IMR-90 (cell line): ENCODE results near the gene SDC3. TPM values are rescaled to one million over a fixed set of nuclear protein-coding genes. Genes with fewer than 3 reads are reported as not detected.

Experiments
- ATAC-seq: fragments of 200-7000 bp; cut with Tn5 transposase; 2 replicates; pipeline ENCODE4 v1.9.1; 2020; ENCODE audit warnings: low read depth, mild to moderate bottlenecking, moderate library complexity
- BruUV-seq: library from RNA; stranded (reverse); fragments of 400-500 nt; replicated peaks from 2 replicates; lab custom pipeline; 2021; lab: Mats Ljungman, UMichigan
- CTCF ChIA-PET: fragments of 300-600 bp; formaldehyde crosslinking; extraction: SDS; loops from one replicate; lab custom pipeline; 2021; ENCODE audit warnings: antibody characterized with exemption; lab: Yijun Ruan, JAX
- POLR2A ChIA-PET: fragments of 300-600 bp; sonication (Branson Sonifier 250); formaldehyde crosslinking; loops from one replicate; lab custom pipeline; 2022; ENCODE audit warnings: antibody characterized with exemption; ENCODE audit not compliant: unreplicated experiment; lab: Charles Lee
- DNase-seq: peaks from one replicate; pipeline ENCODE4 v3.0.0; 2013
- H2AFZ ChIP-seq: replicated peaks from 2 replicates; pipeline ENCODE3; 2013; ENCODE audit warnings: low read length, mild to moderate bottlenecking; ENCODE audit not compliant: poor library complexity
- H2AK5ac ChIP-seq: 2 replicates; pipeline ENCODE4 v1.6.1; 2013; ENCODE audit warnings: low read depth, low read length, inconsistent platforms
- H2AK9ac ChIP-seq: replicated peaks from 2 replicates; pipeline ENCODE3; 2013; ENCODE audit warnings: mild to moderate bottlenecking, low read depth, low read length, moderate library complexity; ENCODE audit not compliant: poor library complexity
- H2BK120ac ChIP-seq: 2 replicates; pipeline ENCODE4 v1.6.1; 2013; ENCODE audit warnings: low read depth, low read length, inconsistent platforms
- H2BK15ac ChIP-seq: 3 replicates; pipeline ENCODE4 v1.6.1; 2013; ENCODE audit warnings: low read depth, low read length, inconsistent platforms
- H2BK20ac ChIP-seq: 2 replicates; pipeline ENCODE4 v1.6.1; 2013; ENCODE audit warnings: low read depth, mild to moderate bottlenecking, inconsistent platforms, low read length, moderate library complexity
- H2BK5ac ChIP-seq: 2 replicates; pipeline ENCODE4 v1.6.1; 2013; ENCODE audit warnings: mild to moderate bottlenecking, low read depth, low read length, inconsistent platforms; ENCODE audit not compliant: poor library complexity, severe bottlenecking
- H3K14ac ChIP-seq: replicated peaks from 2 replicates; pipeline ENCODE4 v1.6.1; 2013; ENCODE audit warnings: low read depth, low read length, inconsistent platforms
- H3K18ac ChIP-seq: 2 replicates; pipeline ENCODE4 v1.6.1; 2013; ENCODE audit warnings: low read depth, low read length, control low read depth
- H3K23ac ChIP-seq: 2 replicates; pipeline ENCODE4 v1.6.1; 2013; ENCODE audit warnings: low read depth, low read length, inconsistent platforms
- H3K27ac ChIP-seq: 2 replicates; pipeline ENCODE4 v1.5.1; 2013; ENCODE audit warnings: mild to moderate bottlenecking, control low read depth, low read length; ENCODE audit not compliant: insufficient read depth
- H3K27me3 ChIP-seq: 2 replicates; pipeline ENCODE4 v1.6.1; 2013; ENCODE audit warnings: low read length; ENCODE audit not compliant: control insufficient read depth, insufficient read depth
- H3K36me3 ChIP-seq: 2 replicates; pipeline ENCODE4 v1.6.1; 2013; ENCODE audit warnings: low read length, mixed read lengths; ENCODE audit not compliant: control insufficient read depth, insufficient read depth
- H3K4ac ChIP-seq: 2 replicates; pipeline ENCODE4 v1.6.1; 2013; ENCODE audit warnings: low read depth, low read length, inconsistent platforms
- H3K4me1 ChIP-seq: 2 replicates; pipeline ENCODE4 v1.6.1; 2013; ENCODE audit warnings: low read length, mixed read lengths; ENCODE audit not compliant: control insufficient read depth, insufficient read depth
- H3K4me2 ChIP-seq: 2 replicates; pipeline ENCODE4 v1.6.1; 2013; ENCODE audit warnings: low read depth, mild to moderate bottlenecking, control low read depth, low read length, moderate library complexity
- H3K4me3 ChIP-seq: 2 replicates; pipeline ENCODE4 v1.5.1; 2013; ENCODE audit warnings: low read depth, mild to moderate bottlenecking, control low read depth, low read length, moderate library complexity; ENCODE audit not compliant: insufficient read depth
- H3K56ac ChIP-seq: 2 replicates; pipeline ENCODE4 v1.6.1; 2013; ENCODE audit warnings: low read length, inconsistent platforms; ENCODE audit not compliant: insufficient read depth; ENCODE audit errors: extremely low read depth
- H3K79me1 ChIP-seq, 2 experiments: 2 replicates each; pipeline ENCODE4 v1.6.1; 2013; ENCODE audit warnings: low read length in 2 of 2, inconsistent platforms in 1 of 2, low read depth in 1 of 2
- H3K9ac ChIP-seq: 2 replicates; pipeline ENCODE4 v1.6.1; 2013; ENCODE audit warnings: low read depth, low read length, control low read depth
- H3K9me1 ChIP-seq: 2 replicates; pipeline ENCODE4 v1.6.1; 2013; ENCODE audit warnings: low read length, inconsistent platforms; ENCODE audit not compliant: insufficient read depth
- H3K9me3 ChIP-seq: 2 replicates; pipeline ENCODE4 v1.6.1; 2013; ENCODE audit warnings: low read length; ENCODE audit not compliant: control insufficient read depth, insufficient read depth
- H4K20me1 ChIP-seq: 2 replicates; pipeline ENCODE4 v1.6.1; 2013; ENCODE audit warnings: low read length, inconsistent platforms; ENCODE audit not compliant: insufficient read depth
- H4K5ac ChIP-seq: 2 replicates; pipeline ENCODE4 v1.6.1; 2013; ENCODE audit warnings: mild to moderate bottlenecking, low read depth, low read length, control low read depth
- H4K8ac ChIP-seq, 2 experiments: 2 replicates each; pipeline ENCODE4 v1.6.1; 2013; ENCODE audit warnings: low read depth in 2 of 2, low read length in 2 of 2, control low read depth in 1 of 2, inconsistent platforms in 1 of 2
- H4K91ac ChIP-seq: 2 replicates; pipeline ENCODE4 v1.6.1; 2013; ENCODE audit warnings: low read depth, low read length, inconsistent platforms; ENCODE audit not compliant: insufficient read depth
- BHLHE40 ChIP-seq: fragments of 150-350 bp; IDR thresholded peaks from 2 replicates; pipeline ENCODE4 v1.6.1; 2016; ENCODE audit warnings: mild to moderate bottlenecking, low read depth, low read length
- CEBPB ChIP-seq: IDR thresholded peaks from 2 replicates; pipeline ENCODE4 v1.6.1; 2012; ENCODE audit warnings: low read depth, low read length, improper control_type of control experiment
- CHD1 ChIP-seq: IDR thresholded peaks from 2 replicates; pipeline ENCODE4 v1.6.1; 2012; ENCODE audit warnings: low read depth, low read length, improper control_type of control experiment
- CTCF ChIP-seq: conservative IDR thresholded peaks from 2 replicates; pipeline ENCODE4 v1.5.1; 2012; ENCODE audit warnings: mild to moderate bottlenecking, low read depth, low read length, improper control_type of control experiment
- ELK1 ChIP-seq: fragments of 150-350 bp; IDR thresholded peaks from 2 replicates; pipeline ENCODE4 v1.6.1; 2016; ENCODE audit warnings: low read depth, mild to moderate bottlenecking, low read length, moderate library complexity, borderline replicate concordance
- FOS ChIP-seq: fragments of 150-350 bp; IDR thresholded peaks from 2 replicates; pipeline ENCODE4 v1.6.1; 2016; ENCODE audit warnings: low read depth, low read length
- MAFK ChIP-seq: IDR thresholded peaks from 2 replicates; pipeline ENCODE4 v1.6.1; 2012; ENCODE audit warnings: low read depth, low read length, improper control_type of control experiment
- MAZ ChIP-seq: IDR thresholded peaks from 2 replicates; pipeline ENCODE4 v1.6.1; 2012; ENCODE audit warnings: low read depth, mild to moderate bottlenecking, low read length, improper control_type of control experiment, moderate library complexity, borderline replicate concordance
- MXI1 ChIP-seq: IDR thresholded peaks from 2 replicates; pipeline ENCODE4 v1.6.1; 2012; ENCODE audit warnings: low read depth, mild to moderate bottlenecking, low read length, moderate library complexity, borderline replicate concordance
- NFE2L2 ChIP-seq: fragments of 150-350 bp; IDR thresholded peaks from 2 replicates; pipeline ENCODE4 v1.6.1; 2016; ENCODE audit warnings: low read depth, mild to moderate bottlenecking, low read length
- POLR2A ChIP-seq: IDR thresholded peaks from 2 replicates; pipeline ENCODE4 v1.6.1; 2012; ENCODE audit warnings: mild to moderate bottlenecking, low read depth, low read length
- RAD21 ChIP-seq: IDR thresholded peaks from 2 replicates; pipeline ENCODE4 v1.6.1; 2012; ENCODE audit warnings: low read length, improper control_type of control experiment
- RCOR1 ChIP-seq: IDR thresholded peaks from 2 replicates; pipeline ENCODE4 v1.6.1; 2012; ENCODE audit warnings: mild to moderate bottlenecking, low read length, improper control_type of control experiment; ENCODE audit not compliant: insufficient replicate concordance
- RFX5 ChIP-seq: IDR thresholded peaks from 2 replicates; pipeline ENCODE4 v1.8.0; 2012; ENCODE audit warnings: low read depth, mild to moderate bottlenecking, low read length, moderate library complexity
- SMC3 ChIP-seq: fragments of 150-350 bp; IDR thresholded peaks from 2 replicates; pipeline ENCODE4 v1.6.1; 2016; ENCODE audit warnings: low read depth, mild to moderate bottlenecking, antibody characterized with exemption, low read length, moderate library complexity
- USF2 ChIP-seq: fragments of 150-350 bp; IDR thresholded peaks from 2 replicates; pipeline ENCODE4 v1.6.1; 2017; ENCODE audit warnings: mild to moderate bottlenecking, antibody characterized with exemption, low read length, low read depth
- WGBS, 2 experiments: methylation state at CpG; one replicate each; pipeline versions ENCODE4 v1.1.5 to v1.1.7; 2013; ENCODE audit warnings: missing lambda C conversion rate in 2 of 2; ENCODE audit not compliant: insufficient read length in 1 of 2; ENCODE audit errors: extremely low coverage in 2 of 2; 5-methylcytosine and 5-hydroxymethylcytosine counted together
- dilution Hi-C: fragments of 300-500 bp; cut with HindIII; formaldehyde crosslinking; loops from one replicate; pipeline ENCODE4 v1.14.3; 2018; ENCODE audit warnings: low sequenced_read_pairs; ENCODE audit not compliant: unreplicated experiment
- in situ Hi-C: fragments of 300-500 bp; cut with MboI; formaldehyde crosslinking; loops from 3 replicates; pipeline ENCODE4 v1.14.3; 2019; ENCODE audit warnings: low sequenced_read_pairs, inconsistent platforms, mixed read lengths
- intact Hi-C: fragments of 100-400 bp; cut with micrococcal nuclease; formaldehyde crosslinking; loops from 2 replicates; pipeline ENCODE4 v1.10.0; 2022
- polyA plus RNA-seq, 3 experiments: library from polyadenylated mRNA; depleted of rRNA; stranded (reverse); fragments of >200 nt; gene quantifications; 2 replicates each; pipeline ENCODE4 v1.2.3, GENCODE V29; 2012; ENCODE audit warnings: low replicate concordance in 1 of 3
- total RNA-seq: library from RNA; depleted of rRNA; stranded (reverse); fragments of >200 nt; gene quantifications from 2 replicates; pipeline ENCODE4 v1.2.3, GENCODE V29; 2012

The SDC3 gene
- total and polyA plus RNA-seq, 2 of the 4 experiments (the other 2 are of a cell fraction): 13.1 to 71.5 TPM

GRCh38 chr1:30888391-30888790, 20.2 kb downstream of the SDC3 start:
- POLR2A ChIA-PET: no interaction called here
- Histone ChIP-seq H3K9ac (peak overlapping the region; percentile 46), H2BK5ac (peak overlapping the region; percentile 73), H4K91ac (peak overlapping the region; percentile 92), H3K36me3 (no peaks in the 10 kb centered on the region; the same call in 1 of the 2 replicates), H3K9me3 (no peaks in the 10 kb centered on the region), H3K23ac (peak overlapping the region; percentile 74), H3K14ac (peak overlapping the region; percentile 90), H4K20me1 (peaks cover 74% of the 10 kb centered on the region), H2AFZ (peak overlapping the region; percentile 76), H3K4me2 (peak overlapping the region; percentile 54), H2BK15ac (peak overlapping the region; percentile 76; the same call in 2 of the 3 replicates), H3K4me3 (no peak overlapping the region), H3K4me1 (peaks cover 39% of the 10 kb centered on the region), H4K5ac (peak overlapping the region; percentile 55), H3K27ac (peak overlapping the region; percentile 73), H3K79me1 (peaks cover 44 to 94% of the 10 kb centered on the region in 2 experiments), H3K9me1 (peaks cover 37% of the 10 kb centered on the region), H2AK9ac (peak overlapping the region; percentile 88), H3K4ac (peak overlapping the region; percentile 95), H2BK20ac (peak overlapping the region; percentile 64), H3K56ac (no peak overlapping the region), H3K18ac (peak overlapping the region; percentile 66), H2BK120ac (peak overlapping the region; percentile 91), H2AK5ac (peak overlapping the region; percentile 98), H3K27me3 (no peaks in the 10 kb centered on the region), H4K8ac (peak overlapping the region; percentile 26 to 83; a peak in 3 of 4 replicates)
- peak; percentile 96 for DNase-seq
- TF ChIP-seq CHD1 (no peak), CTCF (no peak), POLR2A (no peak), FOS (no peak), RFX5 (no peak), USF2 (no peak), SMC3 (0 out of 2 replicates have a peak, but pooled peaks have one; percentile 10), CEBPB (no peak), ELK1 (no peak), MAFK (no peak), RCOR1 (no peak), BHLHE40 (peak; percentile 48; the same call in 1 of the 2 replicates), MXI1 (no peak; the same call in 1 of the 2 replicates), RAD21 (no peak), NFE2L2 (no peak), MAZ (peak; percentile 78)
- dilution Hi-C loops: no loop called here
- BruUV-seq: no TSS peak
- CTCF ChIA-PET: interaction anchor here (1.1 kb wide), 1 partner anchor 22 kb away, joined by 3 read pairs; no protein-coding TSS in a partner anchor
- intact Hi-C loops: no loop called here
- 33% methylated on average over 1 of the region's 8 CpGs; no CpG with 5 or more reads in 1 of the 2 experiments for WGBS, 2 experiments
- peak; percentile 92 for ATAC-seq
- in situ Hi-C loops: no loop called here
